DMS114 treated with DMSO at 0.1 percent for 48 hours (cell line): ENCODE results near the gene XCR1.
"Not testable (repeated sequence)": the region's sequence is repeated elsewhere in the genome, so short reads cannot be mapped to it uniquely, and the experiment has no call there.

Source experiments
- DNase-seq: peaks from one replicate; lab custom pipeline; 2025; ENCODE audit not compliant: unreplicated experiment; lab: John Stamatoyannopoulos, UW

XCR1 gene

DNA sequence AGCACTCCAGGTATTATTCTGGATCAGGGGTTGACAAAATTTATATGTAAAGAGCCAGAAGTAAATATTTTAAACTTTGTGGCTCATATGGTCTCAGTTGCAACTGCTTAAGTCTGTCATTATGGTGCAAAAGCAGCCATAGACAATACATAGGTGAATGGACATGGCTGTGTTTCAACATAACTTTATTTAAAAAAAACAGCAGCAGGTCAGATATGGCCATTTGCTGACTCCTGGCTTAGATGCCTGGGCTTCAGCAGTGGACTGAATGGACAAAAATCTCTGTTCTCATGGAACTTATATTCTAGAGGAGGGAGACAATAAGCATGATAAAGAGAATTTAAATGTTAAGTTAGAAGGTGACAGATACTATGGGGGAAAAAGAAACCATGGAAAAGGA is 20.0 kb downstream of the XCR1 start:
- DNase-seq: no peak

GRCh38 chr3:46006238-46007032 is 20.8 kb downstream of the XCR1 start:
- DNase-seq: no peak

DNA sequence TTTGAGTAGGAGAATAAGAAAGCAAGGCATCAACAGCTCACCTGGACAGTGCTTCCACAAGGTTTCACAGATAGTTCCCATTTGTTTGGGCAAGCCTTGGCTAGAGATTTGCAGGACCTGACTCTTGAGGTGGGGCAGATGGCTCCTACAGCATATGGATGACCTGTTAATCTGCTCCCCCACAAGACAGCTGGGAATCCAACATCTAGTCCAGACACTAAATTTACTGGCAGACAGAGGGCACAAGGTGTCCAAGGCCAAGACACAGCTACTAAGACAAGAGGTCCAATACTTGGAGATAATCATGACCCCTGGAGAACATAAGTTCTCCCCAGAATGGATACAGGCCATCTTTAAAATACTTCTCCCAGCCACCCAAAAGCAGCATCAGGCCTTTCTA is 23.6 kb downstream of the XCR1 start:
- not testable (repeated sequence) for DNase-seq

DNA sequence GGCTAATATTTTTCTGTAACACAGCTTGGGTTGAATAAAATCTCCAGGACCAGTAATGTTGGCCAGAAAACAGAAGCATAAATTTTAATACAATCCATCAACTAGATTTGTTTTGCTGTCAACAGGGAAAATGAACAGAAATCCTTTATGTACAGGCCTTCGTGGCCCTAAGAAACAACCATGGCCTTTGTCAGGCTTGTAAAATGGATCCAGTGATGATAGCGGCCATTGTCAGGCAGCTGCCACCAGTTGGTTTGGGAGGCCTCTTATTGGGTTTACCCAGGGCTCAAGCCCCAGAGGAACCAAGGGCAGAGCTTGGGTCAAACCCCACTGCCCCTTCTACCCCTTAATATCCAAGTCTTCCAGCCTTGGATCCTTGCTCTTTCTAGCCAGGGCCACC is 26.1 kb downstream of the XCR1 start:
- DNase-seq: no peak

GRCh38 chr3:45997942-45998341 is 29.3 kb downstream of the XCR1 start:
- DNase-seq: no peak

GRCh38 chr3:45997499-45997898 is 29.8 kb downstream of the XCR1 start:
- DNase-seq: not testable (repeated sequence)

DNA sequence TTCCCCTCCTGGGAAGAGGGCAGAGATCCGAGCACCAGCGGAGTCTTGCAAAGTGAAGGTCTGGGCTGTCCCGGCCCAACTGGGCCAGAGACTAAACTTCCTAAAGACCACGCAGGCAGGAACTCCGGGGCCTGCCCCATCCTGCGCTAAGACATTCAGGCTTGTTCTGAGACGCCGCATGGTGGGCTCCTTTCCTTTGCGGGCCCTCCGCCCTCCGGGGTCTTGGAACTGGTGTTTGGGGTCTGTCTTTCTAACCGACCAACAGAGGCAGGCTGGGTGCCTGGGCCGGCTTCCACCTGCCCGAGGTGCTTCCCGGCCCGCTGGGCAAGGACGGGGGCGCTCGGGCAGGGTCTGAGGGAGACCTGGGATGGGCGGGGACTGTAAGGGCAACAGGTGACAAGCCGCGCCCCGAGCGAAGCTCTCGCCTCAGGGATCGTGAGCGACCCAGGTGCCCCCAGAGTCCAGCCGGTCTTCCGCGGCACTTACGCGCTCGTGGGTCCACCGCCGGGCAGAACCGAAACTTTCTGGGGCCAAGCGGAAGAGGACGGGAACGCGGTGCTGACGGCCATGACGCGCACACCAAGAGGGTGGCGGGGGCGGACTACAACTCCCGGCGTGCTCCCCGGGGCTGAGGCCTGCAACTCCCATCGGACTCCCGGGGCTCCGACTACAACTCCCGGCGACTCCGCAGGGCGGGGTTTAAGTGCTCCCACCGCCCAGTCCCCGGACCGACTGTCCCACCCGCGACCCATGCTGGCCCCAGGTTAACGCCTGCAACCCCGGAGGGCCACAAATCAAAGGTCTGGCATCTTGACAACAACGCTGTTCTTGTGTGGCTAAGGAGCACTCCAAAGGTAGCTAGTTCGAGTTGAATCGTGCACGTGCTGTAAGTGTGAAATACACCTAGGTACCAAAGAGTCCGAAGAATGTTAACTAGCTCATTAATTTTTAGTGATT is 31.8 kb downstream of the XCR1 start, which contains the start of gene FYCO1:
Gene FYCO1, minus strand, starts transcription at position 589 of the 957 bp plus-strand sequence. CDS start 10,914 bp downstream, outside the sequence.
- peak; percentile 87 for DNase-seq

- DNase-seq: no peak
Observed at GRCh38 chr3:45994419-45995235, 32.7 kb downstream of the XCR1 start.

- DNase-seq: no peak
Observed at GRCh38 chr3:45993421-45994027, 33.8 kb downstream of the XCR1 start.

DNA sequence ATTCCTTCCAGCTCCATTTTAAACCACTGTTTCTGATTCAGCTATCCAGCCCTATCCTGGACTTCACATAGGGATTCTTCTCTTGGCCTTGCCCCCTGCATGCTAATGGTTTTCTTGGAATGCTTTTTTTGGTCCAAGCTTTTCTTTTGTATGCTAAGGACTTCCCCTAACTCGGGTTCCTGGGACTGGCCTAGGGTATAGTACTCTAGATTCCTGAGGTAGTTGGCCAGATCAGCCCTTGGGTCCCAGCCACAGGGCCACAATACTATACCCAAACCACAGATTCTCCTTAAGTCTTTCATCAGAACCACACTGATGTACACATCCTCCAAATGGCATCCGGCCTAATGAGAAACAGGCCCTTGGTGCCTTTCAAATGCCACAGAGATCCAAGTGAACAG is 34.5 kb downstream of the XCR1 start:
- DNase-seq: no peak

GRCh38 chr3:45992133-45992729 is 35.1 kb downstream of the XCR1 start:
- no peak for DNase-seq

DNA sequence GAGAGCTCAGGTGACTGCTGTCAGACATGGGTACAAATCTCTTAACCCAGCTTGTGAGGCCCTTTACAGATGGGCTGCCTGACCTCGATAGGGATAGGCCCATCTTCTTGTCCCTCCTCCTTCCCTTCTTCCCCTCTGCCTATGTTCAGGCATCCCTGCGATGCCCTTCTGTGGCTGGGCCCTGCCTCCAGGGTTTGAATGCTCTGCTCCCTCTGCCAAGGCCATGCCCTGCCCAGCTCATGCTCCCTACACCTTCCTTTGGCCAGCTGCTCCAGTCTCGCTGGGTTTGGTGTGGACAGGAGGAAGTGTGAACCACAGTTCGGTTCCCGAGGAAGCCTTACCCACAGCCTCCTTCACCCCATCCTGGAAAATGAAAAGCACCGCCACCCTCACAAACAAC is 35.9 kb downstream of the XCR1 start:
- no peak for DNase-seq

GRCh38 chr3:45990181-45990580 is 37.1 kb downstream of the XCR1 start:
- no peak for DNase-seq

DNA sequence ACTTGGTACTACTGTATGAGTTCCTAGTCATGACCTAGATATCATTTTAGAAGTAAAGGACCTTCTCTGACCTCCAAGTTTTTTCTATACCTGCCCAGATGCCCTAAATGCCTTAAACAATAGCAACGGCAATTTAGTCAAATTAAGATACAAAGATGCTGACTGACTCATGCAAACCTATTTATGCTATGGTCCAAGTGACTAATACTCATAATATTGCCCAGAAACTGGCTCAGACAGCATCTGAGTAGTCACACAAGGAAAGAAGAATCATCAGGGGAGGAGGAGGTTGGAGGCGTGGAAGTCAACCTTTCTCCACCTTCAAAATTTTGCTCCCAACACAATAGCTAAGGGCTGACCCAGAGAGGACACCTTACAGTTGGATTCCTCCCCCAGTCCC is 38.5 kb downstream of the XCR1 start:
- DNase-seq: no peak

- DNase-seq: no peak
Observed at GRCh38 chr3:45988362-45988761, 38.9 kb downstream of the XCR1 start.

- DNase-seq: no peak
Observed at GRCh38 chr3:45987368-45988291, 39.7 kb downstream of the XCR1 start.

- no peak for DNase-seq
Observed at GRCh38 chr3:45986303-45986982, 40.8 kb downstream of the XCR1 start.

- DNase-seq: no peak
Observed at GRCh38 chr3:45985532-45986302, 41.6 kb downstream of the XCR1 start.
